ENCODE data around the gene VWA5B2. TPM values are rescaled to one million over a fixed set of nuclear protein-coding genes. Genes with fewer than 3 reads are reported as not detected.
A peak's percentile ranks its signal among the peaks of the same experiment; 100 is the strongest.

Gene VWA5B2
- total RNA-seq, 1 experiment from 2014 or later, result not detected

GRCh38 chr3:184186902-184187207 is 42.5 kb upstream of the VWA5B2 start:
- CTCF ChIA-PET, result interaction anchor here (0.9 to 1.2 kb wide), 2 partner anchors 55 to 63 kb away, joined by 4 to 5 read pairs; partner anchors contain the start of gene EEF1AKMT4
- intact Hi-C loops (cut with micrococcal nuclease), result loop anchor here (1.0 to 5.0 kb wide), 3 partner anchors 50 to 292 kb away; partner anchors contain the start of genes EEF1AKMT4 and EIF2B5
- H3K4me1 Mint-ChIP-seq (ENCODE audit: insufficient read depth, unreplicated experiment), result peaks cover 19% of the 10 kb centered on the region
- no peaks in the 10 kb centered on the region for H3K9me3 Mint-ChIP-seq (ENCODE audit: unreplicated experiment)
- peak overlapping the region; percentile 93 for H3K27ac Mint-ChIP-seq (ENCODE audit: low read depth, unreplicated experiment)
- POLR2A ChIA-PET, result interaction anchor here (0.8 to 2.3 kb wide), 15 partner anchors 9 to 302 kb away, joined by 3 to 26 read pairs (median 6); partner anchors contain the start of genes ALG3, AP2M1, DVL3 and EEF1AKMT4
- BruUV-seq (replicated peaks), result no TSS peak
- H3K27me3 Mint-ChIP-seq (ENCODE audit: insufficient read depth, unreplicated experiment), result no peaks in the 10 kb centered on the region
- H3K4me3 Mint-ChIP-seq (ENCODE audit: unreplicated experiment), result peak overlapping the region; percentile 95
- H3K36me3 Mint-ChIP-seq (ENCODE audit: insufficient read depth, unreplicated experiment), result peaks cover 77% of the 10 kb centered on the region
- DNase-seq (ENCODE audit: unreplicated experiment), result no peak
- TF ChIP-seq CTCF (IDR thresholded peaks at IDR 0.05; ENCODE audit: unreplicated experiment), result no peak

- TF ChIP-seq CTCF (IDR thresholded peaks at IDR 0.05; ENCODE audit: unreplicated experiment), result no peak
- no peaks in the 10 kb centered on the region for H3K27me3 Mint-ChIP-seq (ENCODE audit: insufficient read depth, unreplicated experiment)
- DNase-seq (ENCODE audit: unreplicated experiment), result no peak
- peaks cover 19% of the 10 kb centered on the region for H3K4me1 Mint-ChIP-seq (ENCODE audit: insufficient read depth, unreplicated experiment)
- POLR2A ChIA-PET, result interaction anchor here (0.6 kb wide), 1 partner anchor 212 kb away, joined by 4 read pairs; no protein-coding TSS in a partner anchor
- CTCF ChIA-PET, result interaction anchor here (0.9 kb wide), 1 partner anchor 1011 kb away, joined by 3 read pairs; no protein-coding TSS in a partner anchor
- intact Hi-C loops (cut with micrococcal nuclease), result loop anchor here (5.0 kb wide), 1 partner anchor 51 kb away; the partner anchor contains the start of gene EIF2B5
- H3K36me3 Mint-ChIP-seq (ENCODE audit: insufficient read depth, unreplicated experiment), result peaks cover 81% of the 10 kb centered on the region
- H3K4me3 Mint-ChIP-seq (ENCODE audit: unreplicated experiment), result peak overlapping the region; percentile 95
- no peak overlapping the region for H3K27ac Mint-ChIP-seq (ENCODE audit: low read depth, unreplicated experiment)
- BruUV-seq (replicated peaks), result no TSS peak
- H3K9me3 Mint-ChIP-seq (ENCODE audit: unreplicated experiment), result no peaks in the 10 kb centered on the region
Observed at GRCh38 chr3:184188080-184188479, 41.3 kb upstream of the VWA5B2 start.

DNA sequence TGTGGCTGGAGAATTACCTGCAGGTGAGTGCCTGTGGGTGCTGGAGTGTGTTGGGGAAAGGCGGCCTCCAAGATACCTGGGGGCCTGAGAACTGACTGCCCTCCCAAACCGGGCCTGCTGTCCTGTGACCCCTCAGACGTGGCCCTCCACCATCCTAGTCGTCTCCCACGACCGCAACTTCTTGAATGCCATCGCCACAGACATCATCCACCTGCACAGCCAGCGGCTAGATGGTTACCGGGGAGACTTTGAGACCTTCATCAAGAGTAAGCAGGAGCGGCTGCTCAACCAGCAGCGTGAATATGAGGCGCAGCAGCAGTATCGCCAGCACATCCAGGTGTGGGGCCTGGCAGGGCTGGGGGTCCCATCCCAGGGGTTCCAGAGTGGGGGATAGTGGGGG is 40.0 kb upstream of the VWA5B2 start:
- Mint-ChIP-seq H3K36me3 (ENCODE audit: insufficient read depth, unreplicated experiment) (peaks cover 83% of the 10 kb centered on the region), H3K9me3 (ENCODE audit: unreplicated experiment) (no peaks in the 10 kb centered on the region), H3K4me3 (ENCODE audit: unreplicated experiment) (no peak overlapping the region), H3K4me1 (ENCODE audit: insufficient read depth, unreplicated experiment) (peaks cover 19% of the 10 kb centered on the region), H3K27ac (ENCODE audit: low read depth, unreplicated experiment) (no peak overlapping the region), H3K27me3 (ENCODE audit: insufficient read depth, unreplicated experiment) (no peaks in the 10 kb centered on the region)
- CTCF ChIA-PET, result interaction anchor here (0.9 kb wide), 1 partner anchor 37 kb away, joined by 4 read pairs; no protein-coding TSS in a partner anchor
- intact Hi-C loops (cut with micrococcal nuclease), result loop anchor here (5.0 kb wide), 1 partner anchor 52 kb away; the partner anchor contains the start of gene EIF2B5
- no peak for TF ChIP-seq CTCF (IDR thresholded peaks at IDR 0.05; ENCODE audit: unreplicated experiment)
- no TSS peak for BruUV-seq (replicated peaks)
- POLR2A ChIA-PET, result interaction anchor here (0.7 kb wide), 1 partner anchor 185 kb away, joined by 4 read pairs; no protein-coding TSS in a partner anchor
- no peak for DNase-seq (ENCODE audit: unreplicated experiment)

- ChIA-PET CTCF (no interaction called here), POLR2A (no interaction called here)
- DNase-seq (ENCODE audit: unreplicated experiment), result no peak
- H3K27me3 Mint-ChIP-seq (ENCODE audit: insufficient read depth, unreplicated experiment), result no peaks in the 10 kb centered on the region
- H3K9me3 Mint-ChIP-seq (ENCODE audit: unreplicated experiment), result no peaks in the 10 kb centered on the region
- H3K4me3 Mint-ChIP-seq (ENCODE audit: unreplicated experiment), result no peak overlapping the region
- BruUV-seq (replicated peaks), result no TSS peak
- peaks cover 80% of the 10 kb centered on the region for H3K36me3 Mint-ChIP-seq (ENCODE audit: insufficient read depth, unreplicated experiment)
- H3K4me1 Mint-ChIP-seq (ENCODE audit: insufficient read depth, unreplicated experiment), result peaks cover 1% of the 10 kb centered on the region
- no peak for TF ChIP-seq CTCF (IDR thresholded peaks at IDR 0.05; ENCODE audit: unreplicated experiment)
- intact Hi-C loops (cut with micrococcal nuclease), result no loop called here
- H3K27ac Mint-ChIP-seq (ENCODE audit: low read depth, unreplicated experiment), result no peak overlapping the region
Observed at GRCh38 chr3:184192889-184193288, 36.5 kb upstream of the VWA5B2 start.

Data from MCF 10A (cell line).